Forelimb muscle (tissue), 1 donor: ENCODE results near the gene FYCO1. TPM values are rescaled to one million over a fixed set of nuclear protein-coding genes. Genes with fewer than 3 reads are reported as not detected.

Experiments used
- DNase-seq: peaks from one replicate; pipeline ENCODE4 v3.0.0-alpha.2; 2013; ENCODE audit warnings: low read depth
- polyA plus RNA-seq: library from polyadenylated mRNA; unstranded; fragments of 120-200 nt; gene quantifications from one replicate; pipeline ENCODE4 v1.2.1, GENCODE V29; 2013; ENCODE audit not compliant: insufficient read length

The FYCO1 gene
- polyA plus RNA-seq, 1 donor, result 33.7 TPM

GRCh38 chr3:45915518-45916231 lies 79.9 kb downstream of the FYCO1 start:
- no peak for DNase-seq

DNA sequence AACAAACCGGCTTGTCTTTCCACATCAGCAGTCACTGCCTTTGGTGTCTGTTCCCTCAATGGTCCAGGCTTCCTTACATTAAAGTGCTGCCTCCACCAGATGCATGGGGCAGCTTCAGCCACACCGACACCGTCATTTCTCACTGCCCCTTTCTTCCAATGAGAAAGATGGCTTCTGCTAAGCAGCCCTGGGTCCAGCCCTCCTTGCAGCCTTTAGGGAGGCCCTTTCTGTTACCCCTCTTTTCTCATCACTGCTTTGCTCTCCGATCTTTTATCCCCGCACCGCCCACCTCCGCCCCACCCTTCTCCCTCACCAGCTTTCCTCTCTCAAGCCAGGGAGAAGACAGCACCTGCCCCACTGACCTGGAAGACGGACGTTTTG lies 80.6 kb downstream of the FYCO1 start:
- DNase-seq, result no peak

DNA sequence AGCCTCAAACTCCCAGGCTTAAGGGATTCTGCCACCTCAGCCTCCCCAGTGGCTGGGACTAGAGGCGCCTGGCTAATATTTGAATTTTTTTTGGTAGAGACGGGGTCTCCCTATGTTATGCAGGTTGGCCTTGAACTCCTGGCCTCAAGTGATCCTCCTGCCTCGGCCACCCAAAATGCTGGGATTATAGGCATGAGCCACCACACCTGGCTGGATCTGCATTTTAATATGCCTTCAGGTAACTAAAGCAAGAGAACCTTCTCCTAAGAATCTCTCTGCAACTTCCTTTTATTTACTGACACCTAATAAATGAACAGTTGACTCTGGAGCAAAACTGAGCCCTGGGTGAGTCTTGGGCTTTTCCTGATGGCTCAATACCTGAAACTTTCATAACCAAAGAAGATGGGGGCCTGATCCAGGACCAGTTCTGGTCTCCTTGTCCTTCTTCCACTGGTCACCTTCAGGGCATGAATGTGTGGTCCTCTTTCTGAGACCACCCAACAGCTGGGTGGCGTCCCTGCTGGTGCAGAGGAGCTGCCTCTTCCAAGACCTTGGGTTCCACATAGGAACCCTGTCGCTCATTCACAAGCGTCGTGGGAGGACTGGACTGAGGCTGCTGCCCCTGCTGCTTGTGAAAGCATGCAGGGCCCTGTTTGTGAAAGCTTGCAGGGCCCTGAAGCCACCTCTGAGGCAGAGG lies 81.1 kb downstream of the FYCO1 start:
- no peak for DNase-seq

DNA sequence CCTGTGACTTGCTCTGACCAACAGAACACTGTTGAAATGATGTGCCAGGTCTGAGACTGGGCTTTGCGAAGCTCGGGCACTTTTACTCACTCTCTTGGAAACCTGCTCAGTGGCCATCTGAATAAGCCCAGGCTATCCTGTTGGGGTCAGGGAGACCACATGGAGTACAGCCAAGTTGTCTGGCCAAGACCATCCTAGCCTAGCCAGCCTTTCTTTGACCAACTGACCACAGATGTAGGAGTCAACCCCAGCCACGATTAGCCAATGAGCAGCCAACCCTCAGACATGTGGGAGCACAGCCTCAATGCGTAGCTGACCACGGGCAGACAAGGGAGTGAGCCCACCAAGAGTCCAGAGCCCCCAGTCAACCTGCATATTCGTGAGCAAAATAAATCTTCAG lies 83.2 kb downstream of the FYCO1 start:
- no peak for DNase-seq

GRCh38 chr3:45911511-45912226 lies 84.0 kb downstream of the FYCO1 start:
- no peak for DNase-seq

GRCh38 chr3:45910892-45911291 lies 84.7 kb downstream of the FYCO1 start:
- no peak for DNase-seq

GRCh38 chr3:45909542-45909941 lies 86.1 kb downstream of the FYCO1 start:
- no peak for DNase-seq

GRCh38 chr3:45908761-45909160 lies 86.9 kb downstream of the FYCO1 start:
- no peak for DNase-seq

DNA sequence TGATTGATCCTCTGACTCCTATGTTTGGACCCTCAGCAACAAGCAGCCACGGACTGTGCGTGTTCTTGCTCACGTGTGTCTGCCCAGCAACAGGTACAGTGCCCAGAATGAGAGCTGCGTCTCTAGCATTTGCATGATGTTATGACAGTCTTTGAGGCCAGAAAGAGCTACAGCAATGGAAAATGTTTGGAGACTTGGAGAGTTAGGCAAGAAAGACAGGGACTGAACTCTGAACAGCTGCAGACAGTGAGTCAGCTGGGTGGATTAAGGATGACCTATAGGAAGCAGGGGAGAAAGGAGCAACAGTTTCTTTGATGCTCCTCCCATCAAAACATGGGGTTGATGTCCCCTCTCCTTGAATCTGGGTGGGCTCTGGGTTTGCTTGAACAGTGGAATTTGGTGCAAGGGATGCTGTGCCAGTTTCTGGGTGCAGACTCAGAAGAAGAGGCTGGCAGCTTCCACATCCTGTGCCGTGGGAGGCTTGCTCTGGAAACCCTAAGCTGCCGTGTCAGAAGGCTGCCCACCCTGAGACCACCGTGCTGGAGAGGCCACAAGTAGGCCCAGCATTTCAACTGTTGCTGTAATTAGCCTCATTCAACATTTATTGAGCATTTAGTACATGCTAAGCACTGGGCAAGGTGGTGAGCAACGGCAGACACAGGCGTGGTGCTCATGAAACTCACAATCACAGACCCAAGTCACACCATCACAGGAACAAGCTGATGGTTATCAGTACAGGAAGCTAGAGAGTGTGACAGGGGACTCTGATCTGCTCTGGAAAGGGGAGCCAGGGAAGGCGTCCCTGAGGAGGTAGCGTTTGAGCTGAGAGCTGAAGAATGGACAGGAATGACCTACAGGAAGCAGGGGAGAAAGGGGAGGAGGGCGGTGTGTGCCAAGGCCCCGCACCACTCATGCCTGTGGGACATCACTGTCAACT lies 87.6 kb downstream of the FYCO1 start:
- no peak for DNase-seq

- DNase-seq, result no peak
These were observed 88.8 kb downstream of the FYCO1 start for GRCh38 chr3:45906681-45907407.

DNA sequence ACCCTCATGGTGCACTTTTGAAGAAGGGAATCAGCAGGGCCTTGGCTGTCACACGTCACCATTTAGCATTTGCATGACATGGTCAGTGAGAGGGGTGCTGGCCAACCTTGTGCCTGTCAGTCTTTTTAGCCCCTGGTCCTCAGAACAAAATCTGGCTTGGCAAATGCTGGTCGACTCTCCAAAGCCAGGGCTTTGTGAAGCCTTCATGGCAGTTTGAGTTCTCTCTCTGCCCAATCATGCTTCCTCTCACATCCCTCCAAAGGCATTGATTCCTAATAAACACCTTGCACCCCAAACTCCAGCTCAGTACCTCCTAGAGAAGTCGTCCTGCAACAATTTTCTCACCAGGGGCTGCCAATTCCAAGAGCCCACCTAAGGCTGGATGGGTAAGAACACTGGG lies 89.9 kb downstream of the FYCO1 start:
- DNase-seq, result no peak

DNA sequence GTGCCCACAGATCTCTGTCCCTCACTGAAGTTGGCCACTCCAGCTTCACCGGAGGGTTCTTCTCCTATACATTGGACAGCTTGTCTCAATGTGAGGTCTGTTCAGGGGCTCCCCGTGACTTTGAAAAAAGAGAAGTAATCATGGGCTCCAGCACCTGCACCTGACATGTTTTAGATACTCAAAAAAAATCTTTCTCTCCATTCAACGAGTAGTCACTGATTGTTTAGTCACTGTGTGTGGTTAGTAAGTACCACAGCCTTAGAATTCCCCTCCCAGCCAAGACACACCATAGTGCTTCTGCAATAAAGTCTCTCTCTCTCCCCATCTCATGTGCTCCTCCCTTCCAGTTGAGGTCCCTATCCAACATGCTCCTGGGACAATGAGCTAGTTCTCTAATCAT lies 90.7 kb downstream of the FYCO1 start:
- no peak for DNase-seq

GRCh38 chr3:45896956-45897355 lies 98.7 kb downstream of the FYCO1 start:
- DNase-seq, result no peak

- no peak for DNase-seq
These were observed 99.7 kb downstream of the FYCO1 start for GRCh38 chr3:45895686-45896468.

DNA sequence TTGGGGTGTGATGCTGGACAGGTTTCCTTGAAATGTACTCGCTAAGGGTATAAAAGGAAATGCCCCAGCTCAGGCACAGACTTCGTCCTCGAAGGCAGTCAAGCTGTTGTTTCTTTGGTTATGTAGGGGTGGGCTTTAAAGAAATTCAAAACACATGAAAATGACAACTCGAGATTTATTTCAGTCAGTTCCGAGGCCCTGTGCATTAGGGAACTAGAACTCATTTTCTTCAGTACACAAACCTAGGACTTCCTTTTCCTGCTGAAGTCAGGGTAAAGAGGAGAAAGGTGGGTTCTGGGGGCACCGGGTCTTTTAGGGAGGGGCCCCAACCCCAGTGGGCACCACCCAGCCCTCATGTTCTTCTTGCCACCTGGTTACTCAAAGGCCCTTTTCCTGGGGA lies 101.6 kb downstream of the FYCO1 start:
- no peak for DNase-seq

DNA sequence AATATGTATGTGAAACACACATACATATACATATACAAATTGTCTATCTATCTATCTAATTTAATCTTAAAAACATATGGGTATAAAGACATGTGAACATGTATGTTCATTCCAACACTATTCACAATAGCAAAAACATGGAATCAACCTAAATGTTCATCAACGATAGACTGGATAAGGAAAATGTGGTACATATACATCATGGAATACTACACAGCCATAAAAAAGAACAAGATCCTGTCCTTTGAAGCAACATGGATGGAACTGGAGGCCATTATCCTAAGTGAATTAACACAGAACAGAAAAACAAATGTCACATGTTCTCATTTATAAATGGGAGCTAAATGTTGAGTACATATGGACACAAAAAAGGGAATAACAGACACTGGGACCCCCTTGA lies 103.5 kb downstream of the FYCO1 start:
- no peak for DNase-seq

- DNase-seq, result no peak
These were observed 105.2 kb downstream of the FYCO1 start for GRCh38 chr3:45890405-45890804.

DNA sequence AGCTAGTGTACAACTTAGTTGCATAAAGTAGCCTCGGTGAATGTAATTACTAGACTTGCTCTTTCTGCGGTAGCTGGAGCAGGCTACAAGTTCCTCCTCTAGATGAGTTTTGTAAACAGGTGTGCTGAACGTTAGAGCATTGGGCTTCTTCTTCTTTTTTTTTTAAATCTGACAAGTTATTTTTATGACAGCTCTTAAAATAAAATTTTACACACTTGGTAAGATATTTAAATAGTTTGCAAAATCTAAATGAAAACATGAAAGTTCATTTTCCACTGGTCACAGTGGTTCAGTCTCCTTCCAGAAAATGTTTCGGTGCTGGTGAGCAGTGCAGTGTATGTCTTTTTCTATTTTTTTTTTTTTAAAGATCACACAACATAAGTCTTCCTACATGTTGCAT lies 106.3 kb downstream of the FYCO1 start:
- DNase-seq, result no peak

GRCh38 chr3:45887759-45888511 lies 107.7 kb downstream of the FYCO1 start:
- DNase-seq, result no peak

- DNase-seq, result no peak
These were observed 108.3 kb downstream of the FYCO1 start for GRCh38 chr3:45887285-45887684.
